Mesenchymal stem cell (in vitro differentiated cells and primary cell): ENCODE data around the gene CIITA.

Experiments
- DNase-seq: peaks from one replicate; pipeline ENCODE4 v3.0.0-alpha.2; 2013
- H2AFZ ChIP-seq: one replicate; pipeline ENCODE4 v1.6.1; 2013; ENCODE audit warnings: low read depth, mild to moderate bottlenecking, control low read depth, inconsistent platforms, low read length, moderate library complexity
- H2AK5ac ChIP-seq: 2 replicates; pipeline ENCODE4 v1.6.1; 2013; ENCODE audit warnings: low read length, moderate library complexity, mild to moderate bottlenecking, inconsistent platforms; ENCODE audit not compliant: severe bottlenecking
- H2BK120ac ChIP-seq: one replicate; pipeline ENCODE4 v1.6.1; 2013; ENCODE audit warnings: low read depth, mild to moderate bottlenecking, inconsistent platforms, low read length, moderate library complexity
- H2BK12ac ChIP-seq, 2 experiments: one replicate each; pipeline ENCODE4 v1.6.1; 2013; ENCODE audit warnings: inconsistent platforms in 2 of 2, low read length in 2 of 2, mild to moderate bottlenecking in 2 of 2, moderate library complexity in 2 of 2, control low read depth in 1 of 2
- H2BK15ac ChIP-seq: one replicate; pipeline ENCODE4 v1.6.1; 2013; ENCODE audit warnings: mild to moderate bottlenecking, low read depth, inconsistent platforms; ENCODE audit not compliant: poor library complexity, severe bottlenecking
- H2BK5ac ChIP-seq: 2 replicates; pipeline ENCODE4 v1.6.1; 2013; ENCODE audit warnings: low read depth, mild to moderate bottlenecking, low read length, control low read depth, inconsistent platforms; ENCODE audit not compliant: poor library complexity, severe bottlenecking
- H3K14ac ChIP-seq, 2 experiments: one replicate each; pipeline ENCODE4 v1.6.1; 2013; ENCODE audit warnings: inconsistent platforms in 2 of 2, low read length in 2 of 2, control low read depth in 1 of 2, mild to moderate bottlenecking in 1 of 2, moderate library complexity in 1 of 2
- H3K18ac ChIP-seq, 2 experiments: one replicate each; pipeline ENCODE4 v1.6.1; 2013; ENCODE audit warnings: inconsistent platforms in 2 of 2, low read length in 2 of 2, control low read depth in 1 of 2, low read depth in 1 of 2, mild to moderate bottlenecking in 1 of 2
- H3K23ac ChIP-seq, 2 experiments: one replicate each; pipeline ENCODE4 v1.6.1; 2013; ENCODE audit warnings: inconsistent platforms in 2 of 2, low read length in 2 of 2, mild to moderate bottlenecking in 2 of 2, moderate library complexity in 2 of 2, control low read depth in 1 of 2
- H3K27ac ChIP-seq: 2 replicates; pipeline ENCODE4 v1.5.1; 2013; ENCODE audit warnings: mild to moderate bottlenecking, moderate library complexity, low read length, control low read depth, inconsistent platforms; ENCODE audit not compliant: poor library complexity, severe bottlenecking
- H3K27me3 ChIP-seq, 2 experiments: 2 replicates each; pipeline versions ENCODE4 v1.6.1 to v1.7.0; 2013; ENCODE audit warnings: low read length in 2 of 2, mild to moderate bottlenecking in 2 of 2, moderate library complexity in 2 of 2, control low read depth in 1 of 2, inconsistent platforms in 1 of 2; ENCODE audit not compliant: control insufficient read depth in 1 of 2, insufficient read depth in 1 of 2
- H3K36me3 ChIP-seq, 2 experiments: 2 replicates each; pipeline versions ENCODE4 v1.6.1 to v1.7.0; 2013; ENCODE audit warnings: low read length in 2 of 2, control low read depth in 1 of 2, inconsistent platforms in 1 of 2, low read depth in 1 of 2, mild to moderate bottlenecking in 1 of 2; ENCODE audit not compliant: insufficient read depth in 2 of 2, control insufficient read depth in 1 of 2
- H3K4ac ChIP-seq, 2 experiments: one replicate each; pipeline ENCODE4 v1.6.1; 2013; ENCODE audit warnings: inconsistent platforms in 2 of 2, low read length in 2 of 2, mild to moderate bottlenecking in 2 of 2, moderate library complexity in 2 of 2, control low read depth in 1 of 2, low read depth in 1 of 2
- H3K4me1 ChIP-seq: 2 replicates; pipeline ENCODE4 v1.6.1; 2013; ENCODE audit warnings: low read depth, low read length, control low read depth; ENCODE audit not compliant: control insufficient read depth, insufficient read depth
- H3K4me2 ChIP-seq: 2 replicates; pipeline ENCODE4 v1.6.1; 2013; ENCODE audit warnings: low read length, mild to moderate bottlenecking, inconsistent platforms; ENCODE audit not compliant: poor library complexity, severe bottlenecking
- H3K4me3 ChIP-seq, 2 experiments: 2 replicates each; pipeline versions ENCODE4 v1.5.1 to v1.7.0; 2013; ENCODE audit warnings: low read length in 2 of 2, mild to moderate bottlenecking in 2 of 2, control low read depth in 1 of 2, low read depth in 1 of 2; ENCODE audit not compliant: insufficient read depth in 1 of 2
- H3K79me1 ChIP-seq: replicated peaks from 2 replicates; pipeline ENCODE4 v1.6.1; 2013; ENCODE audit warnings: mild to moderate bottlenecking, control low read depth, low read length, inconsistent platforms; ENCODE audit not compliant: poor library complexity, severe bottlenecking
- H3K9ac ChIP-seq: 2 replicates; pipeline ENCODE4 v1.7.0; 2013; ENCODE audit warnings: mild to moderate bottlenecking, low read length, moderate library complexity
- H3K9me3 ChIP-seq: 2 replicates; pipeline ENCODE4 v1.7.0; 2013; ENCODE audit warnings: mild to moderate bottlenecking, low read length; ENCODE audit not compliant: control insufficient read depth
- H4K8ac ChIP-seq: one replicate; pipeline ENCODE4 v1.6.1; 2013; ENCODE audit warnings: inconsistent platforms, mild to moderate bottlenecking, low read length, moderate library complexity
- H4K91ac ChIP-seq: one replicate; pipeline ENCODE4 v1.6.1; 2013; ENCODE audit warnings: mild to moderate bottlenecking, low read length, inconsistent platforms
- WGBS: methylation state at CpG from one replicate; pipeline ENCODE4 v1.1.7; 2013; ENCODE audit warnings: mixed read lengths; 5-methylcytosine and 5-hydroxymethylcytosine counted together

Gene CIITA

GRCh38 chr16:10889855-10890254 is 12.9 kb downstream of the CIITA start:
- Histone ChIP-seq H4K8ac (no peak overlapping the region), H2BK12ac (no peak overlapping the region), H3K4me3 (no peak overlapping the region), H3K9ac (no peak overlapping the region), H2BK120ac (no peak overlapping the region), H3K4me2 (no peak overlapping the region), H3K27me3 (peaks cover 0 to 38% of the 10 kb centered on the region in 2 experiments), H4K91ac (no peak overlapping the region), H2AK5ac (no peak overlapping the region), H2BK5ac (no peak overlapping the region), H3K79me1 (no peaks in the 10 kb centered on the region), H3K36me3 (peaks cover 0 to 7% of the 10 kb centered on the region in 2 experiments), H3K4ac (no peak overlapping the region), H2AFZ (no peak overlapping the region), H3K18ac (no peak overlapping the region), H3K14ac (no peak overlapping the region), H3K23ac (no peak overlapping the region), H3K9me3 (no peaks in the 10 kb centered on the region), H3K27ac (no peak overlapping the region), H2BK15ac (no peak overlapping the region), H3K4me1 (no peaks in the 10 kb centered on the region)
- DNase-seq = no peak
- WGBS = 72% methylated on average over 3 of the region's 4 CpGs

GRCh38 chr16:10892782-10893318 is 15.8 kb downstream of the CIITA start:
- Histone ChIP-seq H3K23ac (no peak overlapping the region), H4K91ac (no peak overlapping the region), H2BK120ac (no peak overlapping the region), H3K4me2 (no peak overlapping the region), H3K79me1 (no peaks in the 10 kb centered on the region), H3K27ac (no peak overlapping the region), H3K14ac (no peak overlapping the region), H4K8ac (no peak overlapping the region), H3K9ac (no peak overlapping the region), H2BK15ac (no peak overlapping the region), H3K4me3 (no peak overlapping the region), H3K18ac (no peak overlapping the region), H3K4me1 (no peaks in the 10 kb centered on the region), H3K9me3 (no peaks in the 10 kb centered on the region), H3K27me3 (peaks cover 0 to 35% of the 10 kb centered on the region in 2 experiments), H2AFZ (no peak overlapping the region), H3K4ac (no peak overlapping the region), H3K36me3 (peaks cover 0 to 23% of the 10 kb centered on the region in 2 experiments), H2BK5ac (no peak overlapping the region), H2AK5ac (no peak overlapping the region), H2BK12ac (no peak overlapping the region)
- 62% methylated on average over 5 of the region's 5 CpGs for WGBS
- no peak for DNase-seq

GRCh38 chr16:10895053-10895946 is 18.3 kb downstream of the CIITA start:
- H3K79me1 ChIP-seq = no peaks in the 10 kb centered on the region
- no peak overlapping the region for H3K18ac ChIP-seq
- no peak overlapping the region for H2BK120ac ChIP-seq
- no peaks in the 10 kb centered on the region for H3K4me1 ChIP-seq
- no peak overlapping the region for H3K14ac ChIP-seq
- no peak overlapping the region for H3K23ac ChIP-seq
- H3K9me3 ChIP-seq = no peaks in the 10 kb centered on the region
- H3K4me2 ChIP-seq = no peak overlapping the region
- H4K8ac ChIP-seq = no peak overlapping the region
- no peak overlapping the region for H2BK5ac ChIP-seq
- no peak overlapping the region for H2BK15ac ChIP-seq
- H4K91ac ChIP-seq = no peak overlapping the region
- H2AFZ ChIP-seq = no peak overlapping the region
- peaks cover 0 to 39% of the 10 kb centered on the region in 2 experiments for H3K36me3 ChIP-seq
- no peak overlapping the region for H2AK5ac ChIP-seq
- H3K27ac ChIP-seq = no peak overlapping the region
- no peak overlapping the region for H2BK12ac ChIP-seq
- peaks cover 0 to 17% of the 10 kb centered on the region in 2 experiments for H3K27me3 ChIP-seq
- peak; percentile 48 for DNase-seq
- no peak overlapping the region for H3K4me3 ChIP-seq
- H3K4ac ChIP-seq = no peak overlapping the region
- H3K9ac ChIP-seq = no peak overlapping the region
- WGBS = 19% methylated on average over 12 of the region's 17 CpGs

- Histone ChIP-seq H3K36me3 (peaks cover 0 to 42% of the 10 kb centered on the region in 2 experiments), H3K18ac (no peak overlapping the region), H3K27ac (no peak overlapping the region), H2BK5ac (no peak overlapping the region), H3K4me2 (no peak overlapping the region), H2BK120ac (no peak overlapping the region), H4K91ac (no peak overlapping the region), H3K4me3 (no peak overlapping the region), H2AFZ (no peak overlapping the region), H3K14ac (no peak overlapping the region), H3K79me1 (no peaks in the 10 kb centered on the region), H3K4ac (no peak overlapping the region), H2BK15ac (no peak overlapping the region), H3K4me1 (no peaks in the 10 kb centered on the region), H4K8ac (no peak overlapping the region), H3K23ac (no peak overlapping the region), H3K27me3 (peaks cover 0 to 17% of the 10 kb centered on the region in 2 experiments), H3K9ac (no peak overlapping the region), H2AK5ac (no peak overlapping the region), H3K9me3 (no peaks in the 10 kb centered on the region), H2BK12ac (no peak overlapping the region)
- DNase-seq = no peak
- no CpG with 5 or more reads among the region's 3 CpGs for WGBS
These were observed 19.2 kb downstream of the CIITA start for GRCh38 chr16:10896165-10896564.
